ENCODE results near the gene WDR5.

WDR5 gene

DNA sequence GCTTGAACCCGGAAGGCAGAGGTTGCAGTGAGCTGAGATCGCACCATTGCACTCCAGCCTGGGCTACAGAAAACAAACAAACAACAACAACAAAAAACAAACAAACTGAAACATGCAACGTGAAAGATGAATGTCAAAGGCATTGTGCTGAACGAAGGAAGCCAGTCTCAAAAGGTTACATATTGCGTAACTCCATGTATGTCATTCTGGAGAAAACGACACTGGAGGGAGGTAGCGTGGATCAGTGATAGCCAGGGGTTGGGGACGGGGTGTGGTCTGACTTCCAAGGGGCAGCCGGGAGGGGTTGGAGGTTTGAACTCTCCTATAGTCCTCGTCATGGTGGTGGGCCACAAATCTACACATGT, 12.1 kb upstream of the WDR5 start:
- TF ChIP-seq POLR2AphosphoS5 (IDR thresholded peaks at IDR 0.05; ENCODE audit: low read depth, low read length) (no peak), FOXP2 (optimal IDR thresholded peaks at IDR 0.05; ENCODE audit: borderline replicate concordance, extremely low read depth, extremely low read length, insufficient read depth) (no peak)

DNA sequence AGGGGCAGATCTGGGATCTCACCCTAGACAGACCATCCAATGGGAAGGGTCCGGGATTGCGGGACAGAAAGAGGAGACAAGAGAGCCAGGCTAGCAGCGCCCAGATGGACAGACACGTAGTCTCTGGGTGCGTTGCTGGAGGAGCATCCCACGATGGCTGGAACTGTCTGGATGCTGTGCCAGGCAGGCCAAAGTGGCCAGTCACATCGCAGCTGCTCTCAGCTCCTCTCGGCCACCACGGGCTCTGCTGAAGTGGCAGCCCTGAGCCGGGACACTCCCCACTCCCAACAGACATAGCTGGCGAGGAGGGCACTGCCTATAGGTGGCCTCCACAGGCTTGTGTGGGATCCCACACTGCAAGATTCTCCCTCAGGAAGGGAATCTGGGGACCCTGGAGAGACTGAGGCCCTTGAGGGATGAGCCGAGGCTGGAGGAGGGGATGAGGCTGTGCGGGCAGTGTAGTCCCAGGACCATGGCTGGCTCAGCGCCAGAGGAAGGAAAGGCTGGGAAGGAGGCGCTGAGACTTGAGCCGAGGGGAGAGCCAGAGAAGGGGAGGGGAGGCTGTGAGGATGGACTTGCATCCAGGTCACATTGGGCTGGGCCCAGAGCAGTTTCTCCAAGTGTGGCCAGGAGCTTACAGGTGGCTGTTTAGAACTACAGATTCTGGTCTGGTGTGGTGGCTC, 10.3 kb upstream of the WDR5 start:
- no peak for TF ChIP-seq FOXP2 (optimal IDR thresholded peaks at IDR 0.05; ENCODE audit: borderline replicate concordance, extremely low read depth, extremely low read length, insufficient read depth)
- TF ChIP-seq, protein P1, sequence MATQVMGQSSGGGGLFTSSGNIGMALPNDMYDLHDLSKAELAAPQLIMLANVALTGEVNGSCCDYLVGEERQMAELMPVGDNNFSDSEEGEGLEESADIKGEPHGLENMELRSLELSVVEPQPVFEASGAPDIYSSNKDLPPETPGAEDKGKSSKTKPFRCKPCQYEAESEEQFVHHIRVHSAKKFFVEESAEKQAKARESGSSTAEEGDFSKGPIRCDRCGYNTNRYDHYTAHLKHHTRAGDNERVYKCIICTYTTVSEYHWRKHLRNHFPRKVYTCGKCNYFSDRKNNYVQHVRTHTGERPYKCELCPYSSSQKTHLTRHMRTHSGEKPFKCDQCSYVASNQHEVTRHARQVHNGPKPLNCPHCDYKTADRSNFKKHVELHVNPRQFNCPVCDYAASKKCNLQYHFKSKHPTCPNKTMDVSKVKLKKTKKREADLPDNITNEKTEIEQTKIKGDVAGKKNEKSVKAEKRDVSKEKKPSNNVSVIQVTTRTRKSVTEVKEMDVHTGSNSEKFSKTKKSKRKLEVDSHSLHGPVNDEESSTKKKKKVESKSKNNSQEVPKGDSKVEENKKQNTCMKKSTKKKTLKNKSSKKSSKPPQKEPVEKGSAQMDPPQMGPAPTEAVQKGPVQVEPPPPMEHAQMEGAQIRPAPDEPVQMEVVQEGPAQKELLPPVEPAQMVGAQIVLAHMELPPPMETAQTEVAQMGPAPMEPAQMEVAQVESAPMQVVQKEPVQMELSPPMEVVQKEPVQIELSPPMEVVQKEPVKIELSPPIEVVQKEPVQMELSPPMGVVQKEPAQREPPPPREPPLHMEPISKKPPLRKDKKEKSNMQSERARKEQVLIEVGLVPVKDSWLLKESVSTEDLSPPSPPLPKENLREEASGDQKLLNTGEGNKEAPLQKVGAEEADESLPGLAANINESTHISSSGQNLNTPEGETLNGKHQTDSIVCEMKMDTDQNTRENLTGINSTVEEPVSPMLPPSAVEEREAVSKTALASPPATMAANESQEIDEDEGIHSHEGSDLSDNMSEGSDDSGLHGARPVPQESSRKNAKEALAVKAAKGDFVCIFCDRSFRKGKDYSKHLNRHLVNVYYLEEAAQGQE (IDR thresholded peaks at IDR 0.05; ENCODE audit: insufficient read depth in 1 of 2, low read depth in 2 of 2, low read length in 2 of 2): no peak
- TF ChIP-seq TAF1 (IDR thresholded peaks at IDR 0.05; ENCODE audit: borderline replicate concordance, insufficient read depth, low read length): no peak
- no peak for TF ChIP-seq SIN3A (IDR thresholded peaks at IDR 0.05; ENCODE audit: borderline replicate concordance, insufficient read depth, low read length)
- no peak for TF ChIP-seq POLR2AphosphoS5 (IDR thresholded peaks at IDR 0.05; ENCODE audit: low read depth, low read length)

DNA sequence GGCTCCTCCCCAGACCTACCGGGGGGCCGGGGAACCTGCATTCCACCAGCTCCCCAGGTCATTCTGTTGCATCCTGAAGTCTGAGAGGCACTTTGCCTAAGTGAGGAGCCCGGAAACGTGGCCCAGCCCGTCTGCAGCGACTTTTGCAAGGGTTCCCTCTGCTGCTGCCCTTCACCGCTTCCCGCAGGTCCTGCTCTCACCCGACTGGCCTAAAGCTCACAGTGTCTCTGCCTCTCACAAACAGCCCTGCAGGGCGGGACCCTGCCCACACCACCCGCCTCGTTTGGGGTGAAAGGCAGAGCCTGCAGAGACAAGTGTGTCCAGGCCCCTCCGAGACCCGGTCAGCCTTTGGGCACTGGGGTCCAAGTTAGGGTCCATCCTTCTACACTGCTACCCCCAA, 9.5 kb upstream of the WDR5 start:
- TF ChIP-seq TAF1 (IDR thresholded peaks at IDR 0.05; ENCODE audit: borderline replicate concordance, insufficient read depth, low read length): no peak
- TF ChIP-seq POLR2AphosphoS5 (IDR thresholded peaks at IDR 0.05; ENCODE audit: low read depth, low read length): no peak
- TF ChIP-seq, protein P1 (IDR thresholded peaks at IDR 0.05; ENCODE audit: insufficient read depth in 1 of 2, low read depth in 2 of 2, low read length in 2 of 2): no peak
- no peak for TF ChIP-seq FOXP2 (optimal IDR thresholded peaks at IDR 0.05; ENCODE audit: borderline replicate concordance, extremely low read depth, extremely low read length, insufficient read depth)
- no peak for TF ChIP-seq SIN3A (IDR thresholded peaks at IDR 0.05; ENCODE audit: borderline replicate concordance, insufficient read depth, low read length)

DNA sequence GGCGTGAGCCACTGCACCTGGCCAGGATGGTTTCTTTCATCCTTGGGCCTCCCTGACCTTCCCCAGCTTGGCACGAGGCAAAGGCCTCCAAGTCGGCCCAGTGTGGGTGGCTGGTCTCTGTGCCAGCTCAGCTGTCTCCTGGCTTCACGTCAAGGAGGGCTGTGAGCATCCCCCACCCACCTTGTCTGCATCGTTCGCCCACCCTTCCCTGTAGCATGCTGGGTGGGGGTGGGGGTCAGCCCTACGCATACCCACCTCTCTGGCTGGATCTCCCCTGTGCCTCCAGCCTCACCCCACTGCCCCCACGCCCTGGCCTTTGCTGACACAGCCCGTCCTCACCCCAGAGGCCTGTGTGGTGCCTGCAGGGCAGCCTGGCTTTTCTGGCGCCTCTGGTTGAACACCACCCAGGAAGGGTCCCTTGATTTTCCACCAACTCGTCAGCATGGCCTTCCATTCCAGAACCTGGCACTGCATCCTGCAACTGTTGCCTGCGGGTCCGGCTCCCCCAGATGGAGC, 8.8 kb upstream of the WDR5 start:
- TF ChIP-seq, protein P1 (IDR thresholded peaks at IDR 0.05; ENCODE audit: insufficient read depth in 1 of 2, low read depth in 2 of 2, low read length in 2 of 2): no peak
- TF ChIP-seq FOXP2 (optimal IDR thresholded peaks at IDR 0.05; ENCODE audit: borderline replicate concordance, extremely low read depth, extremely low read length, insufficient read depth) (no peak), TAF1 (IDR thresholded peaks at IDR 0.05; ENCODE audit: borderline replicate concordance, insufficient read depth, low read length) (no peak), POLR2AphosphoS5 (IDR thresholded peaks at IDR 0.05; ENCODE audit: low read depth, low read length) (no peak), SIN3A (IDR thresholded peaks at IDR 0.05; ENCODE audit: borderline replicate concordance, insufficient read depth, low read length) (no peak)

DNA sequence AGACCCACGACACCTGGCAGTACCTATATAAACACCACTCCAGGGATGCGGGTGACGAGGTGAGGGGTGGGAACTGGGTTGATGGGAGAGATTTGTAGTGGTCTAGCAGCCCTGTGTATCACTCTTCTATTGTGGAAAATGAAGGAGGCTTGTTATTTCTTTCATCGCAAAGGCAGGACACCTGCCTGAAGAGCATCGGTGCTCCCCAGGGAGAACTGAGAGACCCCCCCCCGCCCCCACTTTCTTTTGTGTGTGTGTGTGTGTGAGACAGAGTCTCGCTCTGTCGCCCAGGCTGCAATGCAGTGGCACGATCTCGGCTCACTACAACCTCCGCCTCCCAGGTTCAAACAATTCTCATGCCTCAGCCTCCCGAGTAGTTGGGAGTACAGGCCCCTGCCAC, 8.3 kb upstream of the WDR5 start:
- TF ChIP-seq SIN3A (IDR thresholded peaks at IDR 0.05; ENCODE audit: borderline replicate concordance, insufficient read depth, low read length): no peak
- TF ChIP-seq, protein P1 (IDR thresholded peaks at IDR 0.05; ENCODE audit: insufficient read depth in 1 of 2, low read depth in 2 of 2, low read length in 2 of 2): no peak
- no peak for TF ChIP-seq TAF1 (IDR thresholded peaks at IDR 0.05; ENCODE audit: borderline replicate concordance, insufficient read depth, low read length)

All from PFSK-1 (cell line).